ENCODE data around the gene ANAPC15.
A peak's percentile ranks its signal among the peaks of the same experiment; 100 is the strongest.

Gene ANAPC15

DNA sequence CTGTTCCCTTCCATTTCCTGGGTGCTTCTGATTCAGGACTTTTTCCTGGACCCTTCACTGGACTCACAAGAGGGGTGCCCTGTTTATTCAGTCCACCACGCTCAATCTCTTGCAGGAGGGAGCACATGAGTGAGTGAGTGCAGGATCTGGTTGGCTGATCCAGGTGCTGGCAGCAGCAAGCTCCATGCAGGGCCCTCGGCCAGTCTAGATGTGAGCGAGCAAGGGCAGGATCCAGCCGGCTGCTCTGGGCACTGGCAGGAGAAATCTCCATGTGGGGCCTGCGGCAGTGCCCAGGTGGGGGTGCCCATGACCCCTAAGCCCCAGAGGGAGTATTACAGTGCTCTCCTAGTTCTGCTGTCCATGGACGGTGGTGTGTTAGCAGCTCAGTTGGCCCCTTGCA is 11.6 kb upstream of the ANAPC15 start:
- DNase-seq, result no peak

DNA sequence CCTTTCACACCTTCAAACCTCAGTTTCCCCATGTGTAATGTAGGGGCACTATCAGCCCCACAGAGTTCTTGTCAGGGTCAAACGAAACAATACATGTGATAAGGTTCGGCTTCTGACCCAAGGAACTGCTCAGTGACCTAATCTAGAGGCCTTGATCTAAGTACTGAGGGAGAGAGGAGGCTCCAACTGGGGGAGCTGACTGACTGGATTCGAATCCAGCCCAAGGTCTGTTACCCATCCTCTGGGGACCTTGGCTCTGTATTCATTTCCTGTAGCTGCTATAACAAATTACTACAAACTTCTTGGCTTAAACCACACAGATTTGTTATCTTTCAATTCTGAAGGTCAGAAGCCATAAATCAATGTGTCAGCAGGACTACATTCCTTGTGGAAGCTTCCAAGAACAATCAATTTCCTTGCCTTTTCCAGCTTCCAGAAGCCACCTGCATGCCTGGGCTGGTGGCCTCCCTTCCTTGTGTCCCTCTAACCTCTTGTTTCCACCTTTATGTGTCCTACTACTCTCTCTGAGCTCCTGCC is 10.7 kb upstream of the ANAPC15 start:
- DNase-seq, result peak; percentile 23

GRCh38 chr11:72122607-72123006 is 10.1 kb upstream of the ANAPC15 start:
- DNase-seq, result no peak

- DNase-seq, result no peak
Measured at GRCh38 chr11:72120930-72121329, 8.4 kb upstream of the ANAPC15 start.

- no peak for DNase-seq
Measured at GRCh38 chr11:72119198-72119597, 6.7 kb upstream of the ANAPC15 start.

- peak; percentile 53 for DNase-seq
Measured at GRCh38 chr11:72116019-72116755, 3.7 kb upstream of the ANAPC15 start.

GRCh38 chr11:72114570-72114969 is 2.1 kb upstream of the ANAPC15 start:
- DNase-seq, result peak; percentile 59

DNA sequence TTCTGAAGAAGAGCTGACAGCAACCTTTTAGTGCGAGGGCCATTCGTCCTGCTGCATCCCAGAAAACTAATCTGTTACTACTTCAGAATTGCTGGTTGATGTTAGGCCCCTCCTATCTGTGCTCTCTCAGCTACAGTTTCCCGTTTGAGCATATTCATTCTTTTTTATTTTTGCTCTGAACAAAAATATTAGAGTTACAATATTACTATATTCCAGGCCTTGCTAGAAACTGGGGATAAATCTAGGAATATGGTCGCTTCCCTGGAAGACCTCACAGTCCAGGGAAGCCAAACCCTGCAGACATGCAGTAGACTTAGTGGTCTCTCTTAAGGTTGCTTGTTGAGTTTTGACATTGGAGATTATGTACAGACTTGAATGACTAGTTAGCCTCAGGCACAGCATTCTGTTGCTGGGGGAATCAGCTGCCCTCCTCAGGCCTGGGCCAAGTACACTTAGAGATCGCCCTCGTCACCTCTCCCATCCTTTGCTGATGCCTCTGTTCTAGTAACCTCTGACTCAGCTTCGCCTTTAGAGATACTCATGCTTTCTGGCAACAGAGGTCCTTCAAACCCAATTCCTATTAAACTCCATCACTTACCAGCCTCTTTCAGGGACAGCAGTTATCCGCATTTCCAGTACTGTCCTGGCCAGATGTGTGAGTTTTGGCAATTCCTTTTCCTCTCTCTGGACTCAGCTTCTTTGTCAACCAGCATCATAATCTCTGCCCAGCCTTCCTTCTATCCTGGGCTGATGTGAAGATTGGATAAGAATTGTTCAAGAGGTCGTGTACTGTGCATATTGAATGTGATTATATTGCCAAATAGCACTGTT is 698 bp upstream of the ANAPC15 start:
- peak; percentile 95 for DNase-seq

DNA sequence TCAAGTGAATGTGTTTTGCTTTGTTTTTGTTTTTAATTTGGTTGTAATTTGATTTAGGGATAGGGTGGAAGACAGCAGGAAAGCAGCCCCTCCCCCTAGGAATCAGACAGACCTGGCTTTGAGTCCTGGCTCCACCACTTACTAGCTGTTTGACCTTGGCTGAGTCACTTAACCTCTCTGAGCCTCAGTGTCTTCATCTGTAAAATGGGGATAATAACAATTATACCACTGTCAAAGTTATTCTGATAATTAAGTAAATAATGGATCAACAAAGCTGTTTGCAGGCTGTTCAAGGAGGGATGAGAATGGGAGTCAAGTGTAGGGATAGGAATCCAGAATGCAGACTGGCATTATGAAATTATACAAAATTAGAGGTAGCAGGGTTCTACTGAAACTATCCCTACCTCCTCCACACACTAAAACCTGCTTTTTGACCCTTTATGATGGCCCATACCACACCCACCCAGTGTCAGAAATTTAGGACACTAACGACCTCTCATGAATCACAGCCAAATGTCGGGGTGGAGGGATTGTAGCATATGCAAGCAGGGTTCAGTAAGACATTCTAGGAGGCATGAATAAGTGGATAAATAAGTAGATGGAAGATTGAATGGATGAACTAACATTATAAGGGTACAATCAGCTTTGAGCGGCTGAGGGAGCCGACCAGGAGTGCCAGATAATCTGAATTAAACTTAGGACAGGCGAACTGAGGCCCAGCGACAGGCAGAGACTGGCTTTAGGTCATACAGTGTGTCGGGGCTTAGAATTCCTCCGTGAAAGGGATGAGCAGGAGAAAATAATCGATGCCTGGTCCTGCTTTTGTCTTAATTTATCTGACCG is 974 bp downstream of the ANAPC15 start:
- no peak for DNase-seq

- no peak for DNase-seq
Measured at GRCh38 chr11:72105888-72106287, 6.6 kb downstream of the ANAPC15 start, which contains the start of gene TOMT. TSS of gene TOMT (plus strand) at chr11:72105924. CDS start at chr11:72105952, 28 bp downstream.

GRCh38 chr11:72103754-72104167 is 8.7 kb downstream of the ANAPC15 start:
- DNase-seq, result no peak

DNA sequence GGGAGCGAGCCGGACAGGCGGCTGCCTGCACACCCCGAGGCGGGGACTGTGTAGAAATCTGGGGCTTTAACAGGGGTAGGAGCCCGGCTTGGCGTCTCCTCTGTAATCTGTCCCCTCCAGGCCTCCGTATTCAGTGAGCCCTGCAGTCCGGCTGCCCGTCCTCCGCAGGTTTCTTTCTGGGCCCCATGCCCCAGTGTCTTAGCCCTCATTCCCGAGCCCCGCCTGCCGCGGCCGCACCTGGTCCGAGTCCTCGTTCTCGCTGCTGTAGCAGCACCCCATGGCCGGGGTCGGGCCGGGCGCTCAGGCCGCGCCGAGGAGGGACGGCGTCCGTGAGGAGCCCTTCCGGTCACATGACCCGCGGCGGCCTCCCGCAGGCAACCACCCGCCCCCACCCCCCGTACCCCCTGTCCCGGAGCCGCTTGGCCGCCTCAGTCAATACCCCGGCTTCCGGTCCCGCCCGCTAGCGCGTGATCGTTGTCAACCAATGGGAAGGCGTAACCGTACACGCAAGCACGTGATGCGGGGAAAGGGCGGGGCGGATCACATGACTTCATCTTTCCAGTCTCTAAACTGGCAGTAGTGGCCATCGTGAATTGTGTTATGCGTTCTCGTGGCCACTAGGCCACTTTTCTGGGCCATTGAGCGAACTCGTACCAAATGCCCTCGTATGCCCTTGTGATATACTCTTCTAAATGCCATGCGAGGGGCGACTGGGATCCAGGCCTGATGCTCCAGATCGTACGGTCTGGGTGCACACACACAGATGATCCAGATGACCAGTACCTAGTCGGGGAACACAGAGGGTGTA is 9.3 kb downstream of the ANAPC15 start, which contains the start of gene LAMTOR1:
Gene LAMTOR1 (minus strand): TSS at position 352 of the 808 bp plus-strand sequence. CDS start 73 bp downstream, at position 279.
- DNase-seq, result peak; percentile 99

- no peak for DNase-seq
Measured at GRCh38 chr11:72102631-72102945, 9.9 kb downstream of the ANAPC15 start.

GRCh38 chr11:72102162-72102561 is 10.3 kb downstream of the ANAPC15 start:
- DNase-seq, result no peak

- DNase-seq, result no peak
Measured at GRCh38 chr11:72100462-72100861, 12.0 kb downstream of the ANAPC15 start.

- DNase-seq, result no peak
Measured at GRCh38 chr11:72100009-72100408, 12.5 kb downstream of the ANAPC15 start.

DNA sequence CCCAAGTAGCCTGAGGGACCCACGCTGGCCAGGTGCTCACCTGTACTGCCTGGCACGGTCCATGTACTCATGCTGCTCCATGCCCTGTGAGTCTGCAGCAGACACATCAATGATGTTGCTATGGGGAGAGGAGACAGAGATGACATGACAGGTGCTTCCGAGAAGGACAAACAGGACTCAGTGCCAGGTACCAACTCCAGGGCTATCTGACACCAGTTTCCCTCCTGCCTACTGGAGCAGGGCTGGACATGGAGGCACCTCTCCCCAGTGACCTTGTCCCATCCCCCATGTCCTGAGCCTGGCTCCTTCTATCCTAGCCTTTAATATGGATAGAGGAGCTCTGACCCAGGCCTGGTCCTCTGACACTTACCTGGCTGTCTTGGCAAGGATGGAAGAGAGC is 13.8 kb downstream of the ANAPC15 start:
- DNase-seq, result no peak

GRCh38 chr11:72091292-72091691 is 21.2 kb downstream of the ANAPC15 start:
- DNase-seq, result peak; percentile 61

DNA sequence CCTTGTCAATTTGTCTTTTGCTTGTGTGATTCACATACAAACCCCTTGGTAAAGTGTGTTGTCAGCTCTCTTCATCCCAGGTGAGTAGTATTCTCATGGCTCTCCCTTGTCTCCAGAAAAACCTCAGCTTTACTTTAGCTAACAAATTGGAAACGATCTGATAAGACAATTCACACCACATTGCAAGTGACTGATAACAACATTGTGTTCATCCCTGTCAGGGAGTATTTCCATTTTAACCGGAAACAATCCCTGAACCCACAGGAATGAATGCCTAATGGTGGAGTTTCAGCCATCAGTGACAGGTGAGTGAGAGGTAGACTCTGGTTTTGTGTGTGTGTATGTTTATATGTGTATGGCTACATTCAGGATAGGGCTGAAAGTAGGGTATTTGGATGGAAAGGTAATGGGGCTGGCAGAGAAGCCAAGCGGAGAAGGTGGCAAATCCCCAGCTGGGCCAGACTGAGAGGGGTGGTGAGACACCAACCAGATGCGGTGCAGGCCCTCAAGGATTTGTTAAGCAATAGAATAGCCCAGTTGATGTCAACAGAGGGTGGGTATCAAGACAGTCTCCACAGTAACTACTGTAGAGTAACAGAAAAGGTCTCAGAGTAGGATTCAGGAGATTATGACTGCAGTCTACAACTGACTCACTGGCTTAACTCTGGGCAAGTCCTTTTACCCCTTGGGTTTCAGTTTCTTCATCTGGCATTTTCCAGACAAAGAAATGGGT is 24.3 kb downstream of the ANAPC15 start:
- DNase-seq, result no peak

- no peak for DNase-seq
Measured at GRCh38 chr11:72085621-72086351, 26.7 kb downstream of the ANAPC15 start.

DNA sequence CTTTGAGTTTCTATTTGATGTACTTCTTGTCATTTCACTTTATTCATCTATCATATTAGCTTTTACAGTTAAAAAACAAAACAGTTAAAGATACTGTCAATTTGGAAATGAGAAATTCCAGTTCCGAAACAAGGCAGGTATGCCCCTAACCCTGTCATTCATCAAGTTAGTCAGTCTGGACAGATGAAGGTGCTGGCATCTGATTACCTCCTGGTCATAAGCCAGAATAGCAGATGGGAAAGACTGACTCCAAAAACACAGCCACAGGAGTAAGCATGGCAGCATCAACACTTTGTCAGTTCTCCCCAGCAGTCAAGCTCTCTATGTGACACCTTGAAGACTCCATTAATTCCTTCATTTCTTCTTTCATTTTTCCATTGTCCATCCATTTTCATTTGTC is 27.5 kb downstream of the ANAPC15 start:
- no peak for DNase-seq

All from EL (cell line).